GM12878 (cell line): ENCODE data around the gene NUP210. TPM values are rescaled to one million over a fixed set of nuclear protein-coding genes. Genes with fewer than 3 reads are reported as not detected.
"Not testable (repeated sequence)": the region's sequence is repeated elsewhere in the genome, so short reads cannot be mapped to it uniquely, and the experiment has no call there.

Experiments used
- ATAC-seq: fragments of 200-7000 bp; cut with Tn5 transposase; 3 replicates; pipeline ENCODE4 v1.9.1; 2020; ENCODE audit warnings: mild to moderate bottlenecking, moderate library complexity
- BruUV-seq: library from RNA; stranded (reverse); fragments of 400-500 nt; replicated peaks from 2 replicates; lab custom pipeline; 2021; lab: Mats Ljungman, UMichigan
- CTCF ChIA-PET: fragments of 300-600 bp; sonication (Branson Sonifier 250); formaldehyde crosslinking; extraction: SDS; loops from one replicate; lab custom pipeline; 2021; ENCODE audit warnings: inconsistent platforms; lab: Yijun Ruan, JAX
- POLR2A ChIA-PET: fragments of 350-600 bp; formaldehyde crosslinking; extraction: SDS; loops from one replicate; lab custom pipeline; 2021; ENCODE audit warnings: inconsistent platforms; lab: Charles Lee
- RAD21 ChIA-PET: fragments of 300-600 bp; sonication (Branson Sonifier 250); formaldehyde crosslinking; loops from one replicate; lab custom pipeline; 2023; ENCODE audit warnings: antibody characterized with exemption; ENCODE audit not compliant: unreplicated experiment; lab: Charles Lee
- SMC1A ChIA-PET: fragments of 300-600 bp; sonication (Branson Sonifier 250); formaldehyde crosslinking; loops from one replicate; lab custom pipeline; 2023; ENCODE audit not compliant: unreplicated experiment, uncharacterized antibody; lab: Charles Lee
- DNase-seq: peaks from one replicate; pipeline ENCODE4 v3.0.0-alpha.2; 2011; ENCODE audit warnings: low read depth, low spot score
- FAIRE-seq: peaks from 3 replicates; lab custom pipeline; 2011; peaks lifted over from hg19 to GRCh38; lab: Jason Lieb, UNC
- H2AFZ ChIP-seq: 2 replicates; pipeline ENCODE4 v1.6.0; 2011; ENCODE audit warnings: low read depth, low read length, control low read depth; ENCODE audit not compliant: control insufficient read depth
- H3K27ac ChIP-seq: 2 replicates; pipeline ENCODE4 v1.5.1; 2011; ENCODE audit warnings: control low read depth; ENCODE audit not compliant: control insufficient read depth, insufficient read depth
- H3K27me3 ChIP-seq, 2 experiments: replicated peaks in 1 of 2; 2 replicates each; pipeline versions ENCODE4 v1.6.0 to v1.6.1; 2011; ENCODE audit warnings: low read length in 1 of 2; ENCODE audit not compliant: control insufficient read depth in 2 of 2, insufficient read depth in 2 of 2
- H3K36me3 ChIP-seq, 2 experiments: 2 replicates each; pipeline ENCODE4 v1.5.1; 2011; ENCODE audit warnings: low read length in 1 of 2; ENCODE audit not compliant: control insufficient read depth in 2 of 2, insufficient read depth in 2 of 2
- H3K4me1 ChIP-seq: 2 replicates; pipeline ENCODE4 v1.6.1; 2011; ENCODE audit warnings: mild to moderate bottlenecking, low read length, moderate library complexity, mixed read lengths; ENCODE audit not compliant: control insufficient read depth, insufficient read depth
- H3K4me2 ChIP-seq: 2 replicates; pipeline ENCODE4 v1.6.0; 2011; ENCODE audit warnings: control low read depth; ENCODE audit not compliant: control insufficient read depth, insufficient read depth
- H3K4me3 ChIP-seq: fragments of 200-600 bp; sonication (generic); 2 replicates; pipeline ENCODE4 v1.5.1; 2016
- H3K79me2 ChIP-seq: 2 replicates; pipeline ENCODE4 v1.6.0; 2011; ENCODE audit warnings: low read length; ENCODE audit not compliant: control insufficient read depth, insufficient read depth
- H3K9ac ChIP-seq: 2 replicates; pipeline ENCODE4 v1.8.0; 2011; ENCODE audit warnings: low read length, control low read depth, mixed read lengths; ENCODE audit not compliant: control insufficient read depth, insufficient read depth
- H3K9me3 ChIP-seq: replicated peaks from 3 replicates; pipeline ENCODE4 v1.5.1; 2011; ENCODE audit warnings: mild to moderate bottlenecking, low read length; ENCODE audit not compliant: control insufficient read depth, insufficient read depth
- H4K20me1 ChIP-seq: 2 replicates; pipeline ENCODE4 v1.6.0; 2011; ENCODE audit not compliant: control insufficient read depth, insufficient read depth
- CHD1 ChIP-seq: IDR thresholded peaks from 2 replicates; pipeline ENCODE4 v1.6.1; 2012; ENCODE audit warnings: low read depth, low read length, improper control_type of control experiment
- CHD4 ChIP-seq: fragments of 200-600 bp; sonication (generic); IDR thresholded peaks from 2 replicates; pipeline ENCODE4 v1.6.1; 2016; ENCODE audit warnings: mild to moderate bottlenecking
- EZH2 ChIP-seq: IDR thresholded peaks from 2 replicates; pipeline ENCODE4 v1.6.1; 2012; ENCODE audit warnings: low read depth, mild to moderate bottlenecking, control low read depth, inconsistent platforms, low read length, borderline replicate concordance; ENCODE audit not compliant: control insufficient read depth
- FOXM1 ChIP-seq: IDR thresholded peaks from 2 replicates; pipeline ENCODE4 v1.6.1; 2012; ENCODE audit warnings: low read depth, mild to moderate bottlenecking, inconsistent platforms, low read length, moderate library complexity
- IRF3 ChIP-seq: fragments of 450-650 bp; IDR thresholded peaks from 2 replicates; pipeline ENCODE4 v1.6.1; 2014; ENCODE audit warnings: mild to moderate bottlenecking
- IRF4 ChIP-seq: IDR thresholded peaks from 2 replicates; pipeline ENCODE4 v1.6.1; 2011; ENCODE audit warnings: low read depth, low read length
- MTA2 ChIP-seq: fragments of 450-650 bp; IDR thresholded peaks from 2 replicates; pipeline ENCODE4 v1.6.1; 2016; ENCODE audit warnings: low read depth, mild to moderate bottlenecking, moderate library complexity
- SIX5 ChIP-seq: IDR thresholded peaks from 2 replicates; pipeline ENCODE4 v1.6.1; 2011; ENCODE audit warnings: mild to moderate bottlenecking, low read depth, low read length, moderate library complexity; ENCODE audit not compliant: severe bottlenecking
- TBL1XR1 ChIP-seq: IDR thresholded peaks from 2 replicates; pipeline ENCODE4 v1.6.1; 2012; ENCODE audit warnings: low read depth, low read length, improper control_type of control experiment
- WRNIP1 ChIP-seq: IDR thresholded peaks from 2 replicates; pipeline ENCODE4 v1.6.1; 2011; ENCODE audit warnings: low read depth, low read length, improper control_type of control experiment, borderline replicate concordance
- WGBS: methylation state at CpG from one replicate; pipeline ENCODE4 v1.1.6; 2016; ENCODE audit warnings: low lambda C conversion rate; ENCODE audit not compliant: insufficient replicate concordance, insufficient coverage; ENCODE audit errors: missing lambda C conversion rate; 5-methylcytosine and 5-hydroxymethylcytosine counted together
- in situ Hi-C: fragments of 300-500 bp; cut with MboI; formaldehyde crosslinking; loops from 9 replicates; pipeline ENCODE4 v1.14.3; 2018; ENCODE audit warnings: mixed read lengths
- intact Hi-C: fragments of 100-400 bp; cut with micrococcal nuclease; formaldehyde crosslinking; loops from one replicate; pipeline ENCODE4 v1.14.2; 2022; ENCODE audit not compliant: unreplicated experiment
- polyA plus RNA-seq, 11 experiments: library from polyadenylated mRNA; depleted of rRNA in 4 of 11; unstranded in 6 of 11; stranded (reverse) in 5 of 11; fragments of >200 nt; fragmentation: Nextera tagmentation in 4 of 11; fragmentation: Illumina TruSeq in 1 of 11; extraction: Ambion mirVana in 4 of 11; extraction: Trizol in 1 of 11; gene quantifications; 1 replicate in 1 of 11; 2 replicates in 10 of 11; pipeline versions ENCODE4 v1.2.1 to v1.2.3, GENCODE V29; 2011 to 2016; ENCODE audit warnings: inconsistent platforms in 2 of 11, missing spikeins in 2 of 11, low read depth in 1 of 11
- total RNA-seq, 4 experiments: library from RNA; depleted of rRNA in 3 of 4; stranded (reverse); fragments of >200 nt in 3 of 4; fragmentation: Illumina TruSeq in 1 of 4; extraction: Trizol in 1 of 4; gene quantifications; 2 replicates each; pipeline versions ENCODE4 v1.2.1 to v1.2.3, GENCODE V29; 2013 to 2021

The NUP210 gene
- total and polyA plus RNA-seq, 10 of the 15 experiments (the other 5 are each of a cell fraction or from before 2014, with no cell fraction given) = 2.9 to 150 (median 76.0) TPM

- no peaks in the 10 kb centered on the region for H3K4me1 ChIP-seq
- no peak overlapping the region for H3K9ac ChIP-seq
- H4K20me1 ChIP-seq = no peaks in the 10 kb centered on the region
- no peak overlapping the region for H3K27ac ChIP-seq
- H2AFZ ChIP-seq = no peak overlapping the region
- H3K79me2 ChIP-seq = no peaks in the 10 kb centered on the region
- TF ChIP-seq IRF3 (no peak), FOXM1 (no peak), WRNIP1 (no peak), CHD4 (no peak), TBL1XR1 (no peak), EZH2 (no peak), MTA2 (no peak), CHD1 (no peak), IRF4 (no peak), SIX5 (no peak)
- FAIRE-seq (no peak), ATAC-seq (no peak), DNase-seq (no peak)
- in situ Hi-C loops (no loop called here), intact Hi-C loops (no loop called here)
- H3K4me3 ChIP-seq = no peak overlapping the region
- 78% methylated on average over 1 of the region's 1 CpG for WGBS
- H3K27me3 ChIP-seq = no peaks in the 10 kb centered on the region
- BruUV-seq = no TSS peak
- CTCF ChIA-PET = no interaction called here
- RAD21 ChIA-PET = no interaction called here
- no peaks in the 10 kb centered on the region for H3K9me3 ChIP-seq
- no peaks in the 10 kb centered on the region for H3K36me3 ChIP-seq
- no peak overlapping the region for H3K4me2 ChIP-seq
- POLR2A ChIA-PET = no interaction called here
- SMC1A ChIA-PET = no interaction called here
These were observed 12.0 kb upstream of the NUP210 start for GRCh38 chr3:13432093-13432492.

GRCh38 chr3:13430411-13430875 lies 10.3 kb upstream of the NUP210 start:
- H4K20me1 ChIP-seq, H2AFZ ChIP-seq, intact Hi-C loops, H3K27me3 ChIP-seq, BruUV-seq, H3K4me1 ChIP-seq, RAD21 ChIA-PET, H3K4me3 ChIP-seq, H3K79me2 ChIP-seq, ATAC-seq, H3K4me2 ChIP-seq, SMC1A ChIA-PET, POLR2A ChIA-PET, FAIRE-seq, CTCF ChIA-PET, H3K9me3 ChIP-seq, H3K27ac ChIP-seq, in situ Hi-C loops, DNase-seq, H3K36me3 ChIP-seq, H3K9ac ChIP-seq: not testable (repeated sequence)
- WGBS = 32% methylated on average over 2 of the region's 2 CpGs
